NCI-H1436 (cell line): ENCODE measurements around the gene CD69.
"Not testable (repeated sequence)": the region's sequence is repeated elsewhere in the genome, so short reads cannot be mapped to it uniquely, and the experiment has no call there.

Source experiments
- DNase-seq: peaks from one replicate; lab custom pipeline; 2025; lab: John Stamatoyannopoulos, UW

Gene CD69

DNA sequence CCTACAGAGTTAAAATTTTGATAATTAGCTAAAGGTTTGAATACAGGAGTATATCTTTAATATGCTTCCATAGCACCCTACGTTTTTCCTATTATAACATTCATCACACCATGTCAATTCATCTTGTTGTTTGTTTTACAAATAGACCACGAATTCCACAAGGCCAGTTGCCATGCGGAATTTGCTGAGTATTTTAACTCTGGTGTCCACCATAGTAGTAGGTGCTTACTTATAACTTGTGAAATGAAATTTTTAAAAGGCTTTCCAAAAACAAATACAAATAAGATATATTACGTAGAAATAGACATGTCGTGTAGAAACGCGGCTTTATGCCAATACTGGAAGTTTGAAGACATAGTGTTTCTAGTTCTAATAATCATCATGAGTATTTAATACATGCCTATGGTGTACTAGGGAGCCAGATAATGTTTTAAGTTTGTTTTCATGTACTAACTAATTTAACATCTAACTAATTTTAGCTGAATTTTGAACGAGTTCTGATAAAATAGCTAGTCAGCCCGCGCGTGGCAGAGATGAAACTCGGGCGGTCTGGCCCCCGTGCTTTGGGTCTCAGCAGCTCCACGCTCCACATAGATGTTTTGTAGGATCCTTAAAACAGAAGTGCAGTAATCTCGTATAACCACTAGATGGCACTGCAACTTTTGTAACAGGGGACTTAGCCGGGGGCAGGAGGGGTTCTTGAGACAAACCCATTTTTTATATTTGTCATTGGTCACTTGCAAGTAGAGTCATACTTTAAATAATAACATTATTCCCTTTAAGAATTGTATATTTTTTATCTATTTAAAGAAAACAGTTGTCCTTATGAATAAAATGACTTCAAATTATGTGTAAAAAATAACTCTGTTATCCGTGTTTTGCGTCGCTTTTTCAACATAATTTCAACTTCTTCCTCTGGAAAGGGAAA is 10.2 kb downstream of the CD69 start:
- peak; percentile 39 for DNase-seq

DNA sequence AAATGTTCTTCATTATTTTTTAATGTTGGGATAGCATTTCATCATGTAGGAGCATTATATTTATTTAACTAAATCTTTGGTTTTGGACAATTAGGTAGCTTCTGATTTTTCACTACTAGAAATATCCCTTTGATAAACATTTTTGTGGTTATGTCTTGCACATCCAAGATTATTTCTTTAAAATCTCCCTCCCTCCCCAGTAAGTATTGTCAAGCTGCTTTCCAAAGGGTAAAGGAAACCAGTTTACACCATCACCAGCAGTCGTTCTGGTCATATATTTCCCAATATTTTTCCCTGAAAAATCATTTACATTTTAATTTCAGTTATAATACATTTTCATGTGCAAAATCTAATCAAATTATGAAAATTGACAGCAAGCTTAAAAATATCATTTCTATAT is 11.1 kb downstream of the CD69 start:
- no peak for DNase-seq

DNA sequence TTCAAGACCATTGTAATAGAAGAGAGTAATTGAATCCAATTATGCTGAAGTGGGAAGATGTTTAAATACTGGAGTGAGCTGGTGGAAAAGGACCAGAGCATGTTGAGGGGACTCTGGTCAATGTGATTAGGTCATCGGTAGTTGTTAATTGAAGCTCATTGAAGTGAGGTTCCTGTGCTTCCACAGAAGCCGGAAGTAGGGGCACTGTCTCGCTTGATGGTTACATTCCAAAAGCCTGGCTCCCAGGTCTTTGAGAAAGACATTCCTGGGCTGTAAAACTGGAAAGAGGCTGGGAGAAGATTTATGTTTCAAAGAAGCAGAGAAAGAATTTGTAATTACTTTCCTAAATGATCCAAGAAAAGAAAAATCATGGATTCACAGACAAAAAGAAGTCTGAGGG is 15.5 kb downstream of the CD69 start:
- no peak for DNase-seq

DNA sequence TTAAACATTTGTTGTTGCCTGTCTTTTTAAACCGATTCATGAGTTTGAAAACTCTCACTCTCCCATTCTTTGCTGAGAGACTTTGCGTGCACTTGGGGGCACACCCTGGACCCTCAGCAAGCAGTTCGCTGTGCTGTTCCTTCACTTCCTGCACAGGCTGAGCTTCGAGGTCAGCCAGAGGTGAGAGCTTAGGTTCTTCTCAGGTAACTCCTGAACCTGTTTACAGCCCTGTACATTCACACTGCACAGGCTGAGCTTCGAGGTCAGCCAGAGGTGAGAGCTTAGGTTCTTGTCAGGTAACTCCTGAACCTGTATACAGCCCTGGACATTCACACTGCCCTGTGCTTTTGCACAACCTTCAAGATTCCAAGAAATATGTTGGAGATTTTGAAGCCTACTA is 18.0 kb downstream of the CD69 start:
- DNase-seq: no peak

DNA sequence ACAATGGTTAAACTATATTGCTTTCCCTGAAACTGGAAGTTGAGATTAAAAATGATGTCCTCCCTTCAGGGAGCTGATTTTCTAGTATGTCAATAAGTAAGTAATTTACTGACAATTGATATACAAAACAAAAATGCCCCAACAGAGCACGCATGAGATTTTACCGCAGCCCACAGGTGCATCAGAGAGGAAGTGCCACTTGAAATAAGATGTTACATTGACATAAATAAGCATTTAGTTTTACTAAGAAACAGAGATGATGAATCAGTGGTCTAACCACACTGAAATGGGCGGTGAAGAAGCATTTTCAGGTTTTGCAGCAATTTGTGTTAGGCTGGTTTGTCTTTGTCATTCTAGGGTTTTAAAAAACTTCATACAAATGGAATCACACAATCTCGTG is 19.0 kb downstream of the CD69 start:
- no peak for DNase-seq

DNA sequence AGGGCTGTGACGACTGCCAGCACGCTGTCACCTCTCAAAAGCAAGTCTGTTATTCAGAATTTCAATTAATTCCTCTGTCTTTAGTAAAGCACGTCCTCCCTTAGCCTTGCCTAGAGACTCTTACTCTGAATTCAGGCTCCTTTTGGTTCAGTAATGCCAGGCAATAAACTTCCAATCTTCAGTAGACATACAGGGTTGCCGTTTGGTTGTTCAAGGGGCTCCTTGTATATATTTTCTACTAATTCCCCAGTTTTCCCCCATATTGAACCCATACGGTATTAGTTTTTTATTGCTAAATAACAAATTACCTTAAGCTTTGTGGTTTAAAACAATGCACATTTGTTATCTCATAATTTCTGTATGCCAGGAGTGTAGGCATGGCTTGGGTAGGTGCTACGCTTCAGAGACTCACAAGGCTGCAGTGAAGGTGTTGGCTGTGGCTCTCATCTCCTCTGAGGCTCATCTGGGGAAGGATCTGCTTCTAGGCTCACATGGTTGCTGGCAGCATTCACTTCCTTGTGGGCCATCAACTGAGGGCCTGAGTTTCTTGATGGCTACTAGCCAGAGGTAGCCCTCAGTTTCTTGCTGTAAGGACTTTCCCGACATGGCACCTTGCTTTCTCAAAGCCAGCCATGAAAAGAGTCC is 20.5 kb downstream of the CD69 start:
- DNase-seq: no peak

DNA sequence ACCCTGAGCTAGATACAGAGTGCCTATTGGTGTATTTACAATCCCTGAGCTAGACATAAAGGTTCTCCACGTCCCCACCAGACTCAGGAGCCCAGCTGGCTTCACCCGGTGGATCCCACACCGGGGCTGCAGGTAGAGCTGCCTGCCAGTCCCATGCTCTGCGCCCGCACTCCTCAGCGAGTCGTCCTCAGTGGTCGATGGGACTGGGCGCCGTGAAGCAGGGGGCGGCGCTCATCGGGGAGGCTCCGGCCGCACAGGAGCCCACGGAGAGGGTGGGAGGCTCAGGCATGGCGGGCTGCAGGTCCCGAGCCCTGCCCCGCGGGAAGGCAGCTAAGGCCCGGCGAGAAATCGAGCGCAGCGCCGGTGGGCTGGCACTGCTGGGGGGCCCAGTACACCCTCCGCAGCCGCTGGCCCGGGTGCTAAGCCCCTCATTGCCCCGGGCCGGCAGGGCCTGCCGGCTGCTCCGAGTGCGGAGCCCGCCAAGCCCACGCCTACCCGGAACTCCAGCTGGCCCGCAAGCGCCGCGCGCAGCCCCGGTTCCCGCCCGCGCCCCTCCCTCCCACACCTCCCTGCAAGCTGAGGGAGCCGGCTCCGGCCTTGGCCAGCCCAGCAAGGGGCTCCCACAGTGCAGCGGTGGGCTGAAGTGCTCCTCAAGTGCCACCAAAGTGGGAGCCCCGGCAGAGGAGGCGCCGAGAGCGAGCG is 21.1 kb downstream of the CD69 start:
- not testable (repeated sequence) for DNase-seq

DNA sequence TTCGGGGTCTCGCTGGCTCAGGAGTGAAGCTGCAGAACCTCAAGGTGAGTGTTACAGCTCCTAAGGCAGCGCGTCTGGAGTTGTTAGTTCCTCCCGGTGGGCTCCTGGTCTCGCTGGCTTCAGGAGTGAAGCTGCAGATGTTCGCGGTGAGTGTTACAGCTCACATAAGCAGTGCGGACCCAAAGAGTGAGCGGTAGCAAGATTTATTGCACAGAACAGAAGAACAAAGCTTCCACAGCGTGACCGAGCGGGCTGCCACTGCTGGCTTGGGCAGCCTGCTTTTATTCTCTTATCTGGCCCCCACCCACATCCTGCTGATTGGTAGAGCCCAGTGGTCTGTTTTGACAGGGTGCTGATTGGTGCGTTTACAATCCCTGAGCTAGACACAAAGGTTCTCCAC is 21.8 kb downstream of the CD69 start:
- not testable (repeated sequence) for DNase-seq

DNA sequence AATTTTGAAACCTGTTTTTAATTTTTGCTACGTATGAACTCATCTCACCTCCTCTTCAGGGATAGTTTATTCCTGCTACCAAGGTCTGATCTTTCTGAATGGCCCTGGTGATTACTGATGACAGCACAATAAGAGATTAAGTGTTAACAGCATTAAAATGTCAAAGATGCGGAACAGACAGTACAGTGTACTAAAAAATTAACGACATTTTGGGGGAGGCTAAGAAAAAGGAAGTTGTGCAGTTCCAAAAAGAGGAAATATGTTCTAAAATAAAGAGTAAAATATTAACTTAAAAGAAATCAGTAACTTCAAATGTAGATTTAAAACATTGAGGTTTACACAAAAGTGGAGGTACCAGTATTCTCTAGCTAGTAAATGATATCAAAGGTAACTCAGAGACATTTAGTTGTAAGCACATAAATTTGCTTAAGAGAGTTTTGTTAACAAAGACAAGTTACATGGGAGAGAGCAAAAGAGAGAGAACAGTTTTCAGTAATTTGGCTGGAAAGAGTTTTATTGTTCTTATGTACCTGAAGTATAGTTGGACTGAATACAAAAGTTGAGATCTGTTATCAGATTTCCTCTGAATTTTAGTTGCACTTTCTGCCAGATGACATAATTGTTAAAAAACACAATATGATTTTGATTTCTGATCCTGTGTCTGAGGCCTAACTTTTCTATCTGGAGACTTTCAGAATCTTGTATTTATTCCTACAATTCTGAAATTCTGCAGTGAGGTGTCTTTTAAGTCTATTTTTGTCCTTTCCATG is 23.6 kb downstream of the CD69 start:
- DNase-seq: no peak

DNA sequence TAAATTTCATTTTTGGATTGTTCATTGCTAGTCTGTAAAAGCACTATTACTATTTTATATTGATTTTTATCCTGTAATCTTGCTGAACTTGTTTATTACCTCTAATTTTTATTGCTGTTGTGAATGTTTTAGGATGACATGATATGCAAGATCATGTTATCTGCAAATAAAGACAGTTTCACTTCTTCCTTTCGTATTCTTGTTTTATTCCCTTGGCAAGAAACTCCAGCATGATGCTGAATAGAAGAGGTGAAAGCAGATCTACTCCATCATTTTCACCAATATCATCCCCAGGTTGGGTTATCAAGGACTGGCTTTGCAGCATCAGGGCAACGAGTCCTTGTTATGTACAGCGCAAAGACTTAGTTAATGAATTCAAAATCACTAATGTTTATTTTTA is 25.1 kb downstream of the CD69 start:
- DNase-seq: no peak

DNA sequence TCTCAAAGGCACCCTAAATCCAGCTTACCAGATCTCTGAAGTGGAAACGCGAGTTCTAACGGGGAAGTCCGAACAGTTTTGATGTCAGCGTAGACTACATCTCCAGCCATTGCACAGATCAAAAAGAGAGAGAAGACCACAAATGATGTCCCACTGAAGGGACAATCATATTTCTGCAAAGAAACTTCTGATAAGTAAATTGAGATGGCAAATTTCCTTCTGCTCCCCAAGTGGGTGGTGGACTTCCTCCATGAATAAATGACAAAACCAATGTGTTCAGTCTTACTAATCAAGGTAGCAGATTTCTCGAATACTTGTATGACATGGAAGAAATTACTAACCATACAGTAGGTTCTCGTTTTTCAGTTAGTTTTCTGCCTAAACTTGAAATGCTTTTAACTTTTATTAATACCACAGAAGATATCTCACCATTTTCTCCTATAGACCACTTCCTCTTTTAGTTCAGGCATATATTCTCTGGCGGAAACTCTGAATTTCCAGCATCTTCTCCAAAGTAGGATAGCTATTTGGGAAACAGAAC is 27.7 kb downstream of the CD69 start, which contains the start of gene CLECL1:
TSS of gene CLECL1 (minus strand) at position 177 of the 541 bp plus-strand sequence.
- no peak for DNase-seq

DNA sequence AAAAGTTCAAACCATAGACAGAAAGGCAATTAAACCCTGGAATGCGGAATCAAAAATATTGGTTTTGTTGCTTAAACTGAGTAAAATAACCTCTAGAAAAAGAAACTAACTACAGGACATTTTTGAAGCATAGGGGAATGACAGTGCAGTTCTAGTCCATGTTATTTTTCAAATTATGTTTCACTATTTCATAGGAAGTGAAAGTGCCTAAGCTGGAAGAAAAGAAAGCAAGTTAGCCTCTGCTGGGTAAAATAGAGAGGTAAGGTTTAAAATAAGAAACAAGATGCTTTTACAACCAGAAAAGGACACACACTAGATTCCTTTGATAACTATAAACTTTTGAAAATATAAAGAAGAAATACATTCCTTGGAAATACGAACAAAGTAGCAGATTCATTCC is 28.9 kb downstream of the CD69 start:
- DNase-seq: no peak

DNA sequence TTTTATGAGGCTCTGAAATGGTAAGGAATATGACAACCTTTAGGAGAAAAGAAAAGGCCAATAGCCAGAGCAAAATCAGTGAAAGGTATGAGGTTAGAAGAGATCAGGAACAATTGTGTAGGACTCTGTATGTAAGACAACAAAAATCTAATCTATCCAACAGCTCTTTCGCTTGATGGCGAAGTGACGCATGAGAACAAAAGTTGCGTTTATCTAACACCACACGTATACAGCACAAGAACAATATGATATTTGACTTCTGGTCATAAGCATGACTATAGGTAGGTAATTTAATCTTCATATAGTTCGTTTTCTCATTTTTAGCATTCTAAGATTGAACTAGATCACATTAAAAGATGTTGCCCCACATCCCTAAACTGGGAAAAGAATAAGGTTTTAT is 29.3 kb downstream of the CD69 start:
- DNase-seq: no peak

DNA sequence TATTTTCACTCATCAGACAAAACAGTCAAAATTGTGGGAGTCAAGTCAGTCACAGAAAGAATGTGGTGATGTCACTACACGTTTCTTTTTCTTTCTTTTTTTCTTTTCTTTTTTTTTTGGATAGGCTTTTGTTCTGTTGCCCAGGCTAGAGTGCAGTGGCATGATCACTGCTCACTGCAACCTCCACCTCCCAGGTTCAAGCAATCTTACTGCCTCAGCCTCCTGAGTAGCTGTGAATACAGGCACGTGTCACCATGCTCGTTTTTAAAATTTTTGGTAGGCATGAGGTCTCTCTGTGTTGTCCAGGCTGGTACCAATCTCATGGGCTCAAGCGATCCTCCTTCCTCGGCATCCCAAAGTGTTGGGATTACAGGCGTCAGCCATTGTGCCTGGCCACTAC is 30.1 kb downstream of the CD69 start:
- no peak for DNase-seq

DNA sequence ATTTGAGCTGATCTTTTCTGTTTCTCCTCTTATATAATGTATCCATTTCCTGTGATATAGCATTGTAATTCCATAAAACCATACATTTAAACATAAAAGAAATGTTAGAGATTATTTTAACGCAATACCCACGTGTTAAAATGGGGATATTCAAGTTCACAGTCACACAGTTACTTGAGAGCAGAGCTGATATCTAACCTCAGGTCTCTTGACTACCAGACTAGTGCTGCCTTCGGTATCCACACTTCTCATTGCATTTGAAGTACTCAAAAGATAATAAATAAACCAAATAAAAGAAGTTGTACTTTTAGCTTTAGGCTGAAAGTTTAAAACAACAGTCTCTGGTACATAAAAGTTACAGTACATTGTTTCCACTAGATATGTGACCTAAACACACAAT is 30.7 kb downstream of the CD69 start:
- DNase-seq: no peak

DNA sequence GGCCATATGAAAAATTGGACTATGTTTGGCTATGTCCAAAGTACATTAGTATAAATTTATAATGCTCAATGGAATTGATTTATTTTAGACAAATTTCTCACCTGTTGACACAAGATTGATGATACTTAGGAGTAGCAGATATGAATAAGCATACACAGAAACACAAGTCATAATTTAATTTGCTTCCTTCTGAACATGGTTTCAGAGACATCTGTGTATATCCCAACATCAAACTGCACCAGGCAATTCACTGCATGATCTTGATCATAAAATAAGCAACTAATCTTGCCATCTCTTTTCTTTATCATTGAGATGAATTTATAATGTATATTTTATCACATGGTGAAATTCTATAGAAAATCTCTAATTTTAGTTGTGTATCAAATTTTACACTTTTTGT is 31.6 kb downstream of the CD69 start:
- no peak for DNase-seq

DNA sequence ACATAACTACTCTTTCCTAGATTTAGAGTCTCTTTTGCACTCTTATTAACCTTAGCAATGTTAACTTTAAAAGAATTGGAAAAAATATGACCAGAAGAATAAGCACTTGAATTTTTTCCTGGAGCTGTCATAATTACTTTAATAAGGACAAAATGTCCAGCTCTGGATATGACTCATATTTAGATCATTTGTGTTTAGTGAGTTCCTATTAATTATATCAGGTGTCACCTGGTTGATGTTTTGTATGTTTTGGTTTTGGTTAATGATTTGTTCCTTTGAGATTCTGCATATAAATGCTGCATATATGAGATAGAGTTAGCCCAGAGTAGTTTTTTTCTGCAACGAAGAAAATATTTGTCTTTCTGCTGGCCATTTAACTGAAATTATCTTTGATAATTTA is 32.9 kb downstream of the CD69 start:
- no peak for DNase-seq

DNA sequence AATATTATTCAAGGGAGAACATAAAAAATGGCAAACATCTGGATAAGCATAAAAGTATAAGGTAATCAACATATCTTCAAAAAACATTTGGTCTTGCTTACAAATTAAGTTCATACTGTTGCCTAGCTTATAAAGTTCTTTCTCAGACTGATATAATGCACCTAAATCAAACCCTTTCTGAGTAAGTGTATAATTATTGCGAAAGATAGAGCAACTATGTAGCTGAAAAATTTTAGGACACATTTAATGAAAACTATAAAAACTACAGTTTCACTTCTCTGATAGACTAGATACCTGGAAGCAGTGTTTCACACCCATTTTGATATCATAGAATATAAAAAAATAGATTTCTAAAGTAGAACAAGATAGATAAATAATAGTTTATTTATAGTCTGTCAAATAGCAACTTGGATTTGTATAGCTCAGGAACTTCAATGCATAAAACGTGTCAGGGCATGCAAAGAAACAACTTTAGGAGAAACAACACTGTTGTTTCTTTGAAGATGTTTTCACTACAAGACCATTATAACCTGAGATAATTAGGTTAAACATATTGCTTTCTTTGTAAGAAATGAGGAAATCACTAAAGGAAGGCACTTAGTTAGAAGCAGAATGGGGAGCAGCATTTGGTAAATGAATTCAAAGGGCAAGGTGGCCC is 35.4 kb downstream of the CD69 start:
- DNase-seq: no peak

DNA sequence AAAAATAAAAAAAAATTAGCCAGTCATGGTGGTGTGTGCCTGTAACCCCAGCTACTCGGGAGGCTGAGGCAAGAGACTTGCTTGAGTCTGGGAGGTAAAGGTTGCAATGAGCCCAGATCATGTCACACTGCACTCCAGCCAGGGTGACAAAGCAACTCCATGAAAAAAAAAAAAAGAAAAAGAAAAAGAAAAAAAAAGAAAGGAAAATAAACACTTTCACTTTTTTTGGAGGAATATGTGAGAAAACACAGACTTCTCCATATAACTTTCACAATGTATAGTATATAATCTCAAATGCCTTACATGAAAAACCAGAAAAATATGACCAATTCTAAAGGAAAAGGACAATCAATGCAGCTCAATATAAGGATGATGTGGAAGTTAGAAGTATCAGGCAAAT is 36.7 kb downstream of the CD69 start:
- no peak for DNase-seq

DNA sequence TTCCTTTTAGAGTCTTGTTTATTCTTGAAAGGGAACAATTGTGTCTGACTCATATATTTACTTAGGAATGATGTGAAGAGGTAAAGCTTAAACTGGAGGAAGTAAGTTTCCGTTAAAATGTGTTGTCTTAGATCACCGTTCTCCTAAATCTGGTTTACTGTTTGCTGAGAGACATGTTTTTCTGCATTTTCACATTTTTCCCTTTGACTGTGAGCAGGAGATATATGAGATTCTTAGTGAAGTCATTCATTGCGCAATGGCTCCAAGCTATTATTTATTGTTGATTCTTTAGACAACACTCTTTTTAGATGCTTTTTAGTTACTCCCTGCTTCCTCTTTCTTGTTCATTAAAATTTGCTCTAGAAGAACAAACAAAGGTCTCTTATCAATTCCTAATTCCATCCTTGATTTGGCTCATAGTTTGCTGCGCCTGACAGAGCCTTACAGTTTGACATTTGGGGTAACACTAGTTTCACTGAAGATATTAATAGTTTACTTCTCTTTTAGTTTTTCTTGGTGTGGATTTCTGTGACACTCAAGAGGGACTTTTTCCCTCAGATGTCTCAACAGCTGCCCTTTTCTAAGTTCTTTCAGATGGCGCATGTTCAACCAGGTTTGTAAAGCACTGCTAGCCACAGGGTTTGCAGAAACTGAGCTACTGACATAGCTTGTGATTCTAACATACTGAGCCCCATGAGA is 39.2 kb downstream of the CD69 start:
- no peak for DNase-seq

DNA sequence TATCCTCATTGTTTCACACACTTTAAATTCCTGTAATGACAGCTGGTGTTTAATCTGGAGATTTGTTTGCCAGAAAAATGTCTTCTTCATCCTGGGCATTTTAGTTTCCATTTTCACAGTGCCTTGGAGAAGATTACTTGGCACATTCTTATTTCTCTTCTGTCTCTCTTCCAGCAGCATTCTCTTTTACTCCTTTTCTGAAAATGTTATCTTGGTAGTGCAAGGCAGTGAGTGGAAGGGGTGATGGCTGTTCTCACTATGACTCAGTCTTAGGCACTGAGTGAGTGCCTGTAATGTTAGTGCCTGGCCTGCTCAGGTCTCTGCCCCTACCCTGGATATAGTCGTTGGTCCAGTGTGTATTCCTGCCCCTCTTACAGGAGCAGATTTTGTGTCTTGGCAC is 40.9 kb downstream of the CD69 start:
- DNase-seq: no peak
